Measurements from ENCODE around the gene DCTN3. TPM values are rescaled to one million over a fixed set of nuclear protein-coding genes. Genes with fewer than 3 reads are reported as not detected.
A peak's percentile ranks its signal among the peaks of the same experiment; 100 is the strongest.

DCTN3 gene
- total RNA-seq, 1 donor from 2014 or later = 92.7 TPM

DNA sequence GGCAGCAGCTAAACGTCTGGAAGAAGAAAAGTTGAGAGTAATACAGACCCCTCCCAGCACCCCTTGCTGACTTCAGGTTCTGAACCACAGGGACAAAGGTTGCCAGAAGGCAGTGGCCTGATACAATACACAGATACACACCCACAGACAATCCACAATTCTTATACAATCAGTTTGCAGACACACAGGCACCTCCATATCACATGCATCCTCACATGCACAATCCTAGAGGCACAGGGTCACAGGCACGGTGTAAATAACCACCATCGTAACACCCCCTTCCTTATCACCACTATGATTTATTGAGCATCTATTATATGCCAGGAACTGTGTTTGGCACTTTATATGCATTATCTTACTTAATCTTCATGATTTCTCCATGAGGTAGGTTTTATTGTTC lies 39.0 kb downstream of the DCTN3 start:
- TF ChIP-seq, protein P1, sequence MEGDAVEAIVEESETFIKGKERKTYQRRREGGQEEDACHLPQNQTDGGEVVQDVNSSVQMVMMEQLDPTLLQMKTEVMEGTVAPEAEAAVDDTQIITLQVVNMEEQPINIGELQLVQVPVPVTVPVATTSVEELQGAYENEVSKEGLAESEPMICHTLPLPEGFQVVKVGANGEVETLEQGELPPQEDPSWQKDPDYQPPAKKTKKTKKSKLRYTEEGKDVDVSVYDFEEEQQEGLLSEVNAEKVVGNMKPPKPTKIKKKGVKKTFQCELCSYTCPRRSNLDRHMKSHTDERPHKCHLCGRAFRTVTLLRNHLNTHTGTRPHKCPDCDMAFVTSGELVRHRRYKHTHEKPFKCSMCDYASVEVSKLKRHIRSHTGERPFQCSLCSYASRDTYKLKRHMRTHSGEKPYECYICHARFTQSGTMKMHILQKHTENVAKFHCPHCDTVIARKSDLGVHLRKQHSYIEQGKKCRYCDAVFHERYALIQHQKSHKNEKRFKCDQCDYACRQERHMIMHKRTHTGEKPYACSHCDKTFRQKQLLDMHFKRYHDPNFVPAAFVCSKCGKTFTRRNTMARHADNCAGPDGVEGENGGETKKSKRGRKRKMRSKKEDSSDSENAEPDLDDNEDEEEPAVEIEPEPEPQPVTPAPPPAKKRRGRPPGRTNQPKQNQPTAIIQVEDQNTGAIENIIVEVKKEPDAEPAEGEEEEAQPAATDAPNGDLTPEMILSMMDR (IDR thresholded peaks at IDR 0.05; ENCODE audit: insufficient read depth, low read length, poor library complexity, severe bottlenecking) = no peak
- Histone ChIP-seq H3K36me3 (ENCODE audit: control insufficient read depth, insufficient read depth, low read length) (no peaks in the 10 kb centered on the region), H3K27me3 (ENCODE audit: control insufficient read depth, insufficient read depth, low read length) (peaks cover 81% of the 10 kb centered on the region), H3K4me3 (ENCODE audit: low read depth, low read length) (no peak overlapping the region)
- no peak for DNase-seq (ENCODE audit: low read depth)

DNA sequence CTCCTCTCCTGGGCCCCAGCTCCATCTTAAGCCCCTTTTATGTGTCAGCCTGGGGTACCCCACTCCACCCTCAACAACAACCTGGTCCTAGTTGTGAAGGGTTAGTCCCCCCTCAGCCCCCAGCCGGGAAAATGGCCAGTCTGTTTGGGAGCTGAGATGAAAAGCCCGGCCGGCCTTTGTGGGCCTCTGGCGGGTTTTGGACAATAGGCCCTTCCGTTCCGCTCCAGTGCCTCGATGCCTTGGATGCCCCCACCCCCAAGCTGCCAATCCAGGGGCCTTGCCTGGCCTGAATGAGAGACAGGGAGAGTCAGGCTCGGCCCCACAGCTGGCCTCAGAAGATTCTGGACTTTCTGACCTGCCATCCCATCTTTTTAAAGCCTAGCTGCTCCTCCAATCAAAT lies 39.9 kb downstream of the DCTN3 start:
- no peak for DNase-seq (ENCODE audit: low read depth)

DNA sequence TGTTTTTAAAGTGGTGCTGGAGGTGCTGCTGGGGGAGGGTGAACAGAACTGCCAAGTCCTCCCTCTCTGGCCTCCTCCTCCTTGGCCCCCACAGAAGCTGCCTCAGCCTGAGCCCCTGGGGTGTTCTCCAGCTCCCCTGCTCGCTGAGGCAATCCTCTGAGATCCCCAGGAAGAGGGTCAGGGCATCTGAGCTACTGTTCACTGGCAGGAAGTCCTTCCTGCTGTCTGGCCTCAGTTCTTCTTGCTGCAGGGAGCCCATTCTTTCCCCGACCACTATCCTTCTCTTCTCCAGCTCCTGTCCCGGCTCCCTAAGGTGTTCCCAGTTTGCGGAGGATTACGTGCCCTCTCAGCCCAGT lies 40.5 kb downstream of the DCTN3 start:
- Histone ChIP-seq H3K27me3 (ENCODE audit: control insufficient read depth, insufficient read depth, low read length) (peaks cover 81% of the 10 kb centered on the region), H3K4me3 (ENCODE audit: low read depth, low read length) (no peak overlapping the region), H3K36me3 (ENCODE audit: control insufficient read depth, insufficient read depth, low read length) (no peaks in the 10 kb centered on the region)
- no peak for DNase-seq (ENCODE audit: low read depth)
- TF ChIP-seq, protein P1 (IDR thresholded peaks at IDR 0.05; ENCODE audit: insufficient read depth, low read length, poor library complexity, severe bottlenecking) = no peak

More for the DNA sequence above, 39.9 kb downstream of the DCTN3 start:
- Histone ChIP-seq H3K27me3 (ENCODE audit: control insufficient read depth, insufficient read depth, low read length) (peaks cover 81% of the 10 kb centered on the region), H3K36me3 (ENCODE audit: control insufficient read depth, insufficient read depth, low read length) (no peaks in the 10 kb centered on the region), H3K4me3 (ENCODE audit: low read depth, low read length) (no peak overlapping the region)
- TF ChIP-seq, protein P1 (IDR thresholded peaks at IDR 0.05; ENCODE audit: insufficient read depth, low read length, poor library complexity, severe bottlenecking) = no peak

DNA sequence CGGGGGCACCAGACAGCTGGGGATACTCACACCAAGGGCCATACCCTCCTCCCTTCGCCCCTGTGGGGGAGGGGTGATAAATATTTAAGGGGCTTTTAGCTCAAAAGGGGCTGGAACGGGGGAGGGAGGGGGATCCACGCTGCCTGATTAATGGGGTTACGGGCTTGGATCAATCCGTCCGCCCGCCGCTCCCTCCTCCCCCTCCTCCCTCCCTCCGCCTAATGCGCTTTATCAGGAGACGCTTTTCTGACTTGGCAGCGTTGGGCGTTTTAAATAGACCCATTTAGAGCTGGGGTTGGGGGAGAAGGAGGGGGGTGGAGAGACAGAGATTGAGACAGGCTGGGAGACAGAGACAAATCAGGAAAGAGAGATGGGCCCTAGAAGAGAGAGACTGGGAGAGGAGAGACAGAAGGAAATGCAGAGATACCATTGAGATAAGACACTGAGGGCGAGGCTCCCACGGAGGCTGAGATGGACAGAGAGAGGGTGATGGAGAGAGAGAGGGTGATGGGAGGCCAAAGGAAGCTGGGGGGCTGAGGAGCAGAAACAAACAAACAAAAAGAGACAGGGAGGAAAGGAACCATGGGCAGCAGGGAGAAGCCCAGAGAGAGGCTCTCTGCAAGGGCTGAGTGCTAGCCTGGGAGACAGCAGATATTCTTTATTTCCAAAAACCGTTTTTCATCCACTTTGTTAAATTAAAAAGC lies 41.0 kb downstream of the DCTN3 start:
- H3K4me3 ChIP-seq (ENCODE audit: low read depth, low read length) = no peak overlapping the region

DNA sequence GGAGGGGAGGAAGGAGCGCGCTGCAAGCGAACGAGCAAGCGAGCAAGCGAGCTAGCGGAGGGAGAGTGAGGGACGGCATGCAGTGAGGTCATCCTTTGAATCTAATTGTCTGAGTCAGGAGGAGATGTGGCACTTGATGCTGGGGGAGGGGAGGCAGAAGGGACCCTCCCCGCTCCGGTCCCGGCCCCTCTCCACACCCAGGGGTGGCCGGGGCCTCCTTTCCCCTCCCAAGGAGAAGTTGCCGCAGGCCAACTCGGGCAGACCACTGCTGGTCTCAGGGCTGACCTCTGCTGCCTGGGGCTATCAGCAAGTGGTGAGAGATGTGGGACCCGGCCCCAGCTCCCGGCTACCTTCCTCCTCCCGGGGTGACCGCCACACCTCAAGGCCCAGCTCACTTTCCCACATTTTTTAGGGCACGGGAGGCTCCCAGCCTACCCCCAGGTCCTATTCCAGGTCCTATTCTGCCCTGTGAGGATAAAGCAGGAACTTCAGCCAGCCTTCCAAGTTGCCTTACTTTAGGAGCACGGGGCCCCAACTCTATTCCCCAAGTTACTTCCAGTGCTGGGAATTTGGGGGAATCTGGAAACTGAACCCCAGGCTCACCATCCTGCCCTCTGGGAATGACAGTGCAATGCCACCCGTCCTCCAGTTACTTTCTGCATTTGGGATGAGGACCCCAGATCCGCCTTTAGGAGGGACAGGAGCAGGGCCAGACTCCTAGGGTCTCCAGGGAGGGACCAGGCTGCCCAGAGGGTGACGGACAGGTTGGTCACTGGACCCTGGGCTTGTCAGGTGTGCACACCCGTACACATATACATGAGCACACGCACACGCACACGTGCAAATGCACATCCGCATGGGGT lies 41.8 kb downstream of the DCTN3 start:
- TF ChIP-seq, protein P1 (IDR thresholded peaks at IDR 0.05; ENCODE audit: insufficient read depth, low read length, poor library complexity, severe bottlenecking) = no peak
- peak; percentile 14 for DNase-seq (ENCODE audit: low read depth)
- Histone ChIP-seq H3K36me3 (ENCODE audit: control insufficient read depth, insufficient read depth, low read length) (no peaks in the 10 kb centered on the region), H3K27me3 (ENCODE audit: control insufficient read depth, insufficient read depth, low read length) (peaks cover 82% of the 10 kb centered on the region), H3K4me3 (ENCODE audit: low read depth, low read length) (no peak overlapping the region)

More for the DNA sequence above, 41.0 kb downstream of the DCTN3 start:
- DNase-seq (ENCODE audit: low read depth) = no peak
- Histone ChIP-seq H3K36me3 (ENCODE audit: control insufficient read depth, insufficient read depth, low read length) (no peaks in the 10 kb centered on the region), H3K27me3 (ENCODE audit: control insufficient read depth, insufficient read depth, low read length) (peaks cover 82% of the 10 kb centered on the region)
- TF ChIP-seq, protein P1 (IDR thresholded peaks at IDR 0.05; ENCODE audit: insufficient read depth, low read length, poor library complexity, severe bottlenecking) = no peak

All from kidney epithelial cell (primary cell).